Thymus (tissue), 14 donors: ENCODE data around the gene OR5H6. TPM values are rescaled to one million over a fixed set of nuclear protein-coding genes. Genes with fewer than 3 reads are reported as not detected.

Source experiments
- DNase-seq, 9 donors: peaks; one replicate each; pipeline ENCODE4 v3.0.0-alpha.2; 2013; ENCODE audit warnings: low spot score in 9 of 9, low read depth in 6 of 9, missing footprints in 1 of 9
- H3K27ac ChIP-seq, 2 donors: one replicate each; pipeline ENCODE4 v1.5.1; 2013; ENCODE audit warnings: control low read depth in 1 of 2, low read depth in 1 of 2, low read length in 1 of 2, mild to moderate bottlenecking in 1 of 2, moderate library complexity in 1 of 2
- H3K27me3 ChIP-seq, 2 donors: one replicate each; pipeline ENCODE4 v1.5.1; 2013; ENCODE audit warnings: low read length in 1 of 2; ENCODE audit not compliant: control insufficient read depth in 2 of 2, insufficient read depth in 1 of 2
- H3K36me3 ChIP-seq, 2 donors: one replicate each; pipeline ENCODE4 v1.5.1; 2013; ENCODE audit warnings: low read length in 1 of 2, mild to moderate bottlenecking in 1 of 2, moderate library complexity in 1 of 2; ENCODE audit not compliant: control insufficient read depth in 2 of 2, insufficient read depth in 2 of 2
- H3K4me1 ChIP-seq, 2 donors: one replicate each; pipeline ENCODE4 v1.5.1; 2013; ENCODE audit warnings: low read length in 2 of 2; ENCODE audit not compliant: control insufficient read depth in 2 of 2, insufficient read depth in 2 of 2
- H3K4me3 ChIP-seq, 2 donors: one replicate each; pipeline ENCODE4 v1.5.1; 2013; ENCODE audit warnings: low read length in 2 of 2, control low read depth in 1 of 2, mild to moderate bottlenecking in 1 of 2
- H3K9me3 ChIP-seq, 2 donors: one replicate each; pipeline ENCODE4 v1.5.1; 2013; ENCODE audit warnings: low read length in 1 of 2, mild to moderate bottlenecking in 1 of 2; ENCODE audit not compliant: control insufficient read depth in 2 of 2, insufficient read depth in 1 of 2
- WGBS: extraction: QIAGEN DNeasy Blood & Tissue Kit; methylation state at CpG from one replicate; pipeline ENCODE4 v1.1.7; 2013; 5-methylcytosine and 5-hydroxymethylcytosine counted together
- long read RNA-seq, 10 donors: transcript quantifications; one replicate each; lab custom pipeline, GENCODE V29; 2026
- polyA plus RNA-seq: library from polyadenylated mRNA; stranded (reverse); fragments of 200-250 nt; gene quantifications from one replicate; pipeline ENCODE4 v1.2.3, GENCODE V29; 2013
- total RNA-seq: library from RNA; stranded (reverse); fragments of 120-200 nt; gene quantifications from one replicate; pipeline ENCODE4 v1.2.4, GENCODE V29; 2013
- donor health status: healthy.

OR5H6 gene
- total RNA-seq (not detected), polyA plus RNA-seq (not detected)
- long read RNA-seq, donor 1, result 0 reads
- long read RNA-seq, donor 2, result 0 reads
- long read RNA-seq, donor 3, result 0 reads
- long read RNA-seq, donor 4, result 0 reads
- long read RNA-seq, donor 5, result 0 reads
- long read RNA-seq, donor 6, result 0 reads
- long read RNA-seq, donor 7, result 0 reads
- long read RNA-seq, donor 8, result 0 reads
- long read RNA-seq, donor 9, result 0 reads
- long read RNA-seq, donor 10, result 0 reads

DNA sequence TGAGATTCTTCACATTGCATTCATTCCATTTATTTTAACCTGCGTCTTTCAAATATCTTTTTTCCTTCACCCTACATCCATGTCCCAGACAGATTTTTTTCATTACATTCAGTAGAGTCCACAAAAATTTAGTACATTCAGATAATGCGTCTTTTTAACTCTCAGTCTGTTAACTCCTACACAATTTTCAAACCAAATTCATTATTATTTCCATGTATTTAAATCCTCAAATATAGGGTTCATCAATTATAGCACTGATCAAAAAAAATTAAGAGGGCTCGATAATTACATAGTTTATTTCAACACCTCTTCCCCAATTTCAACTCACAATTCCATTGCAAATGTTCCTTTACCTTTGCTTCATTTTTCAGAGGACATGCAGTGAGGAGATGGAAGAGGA, at the start of gene OR5H6:
Gene OR5H6, plus strand, starts transcription at position 301 of the 400 bp plus-strand sequence. Its CDS starts 89 bp downstream, at position 390.
- no peaks in the 10 kb centered on the region for H3K36me3 ChIP-seq
- 78% methylated on average over 3 of the region's 3 CpGs for WGBS
- H3K4me3 ChIP-seq, result no peak within 1 kb of the TSS
- no peak within 1 kb of the TSS for H3K27ac ChIP-seq
- H3K9me3 ChIP-seq, result no peaks in the 10 kb centered on the region
- no peaks in the 10 kb centered on the region for H3K27me3 ChIP-seq
- DNase-seq, result no peak
- H3K4me1 ChIP-seq, result no peaks in the 10 kb centered on the region

DNA sequence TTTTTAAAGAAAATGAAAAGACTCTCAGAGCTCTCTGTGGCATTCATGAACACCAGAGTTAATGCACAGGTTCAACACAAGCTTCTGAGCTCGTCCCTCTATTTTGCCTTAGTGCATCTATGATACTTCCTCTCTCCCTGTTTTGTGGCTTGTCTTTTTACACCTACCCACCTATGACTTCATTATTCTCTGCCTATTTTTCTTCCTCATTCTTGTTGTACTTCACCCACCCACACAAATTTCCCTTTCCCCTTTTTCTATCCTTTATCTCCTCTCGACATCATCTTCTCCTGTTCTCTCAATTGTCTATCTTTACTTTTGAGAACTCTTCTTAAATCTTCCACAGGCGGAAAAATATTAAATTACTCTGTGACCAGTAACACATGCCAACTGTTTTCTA, 49.0 kb upstream of the OR5H6 start:
- Histone ChIP-seq H3K4me1 (no peaks in the 10 kb centered on the region), H3K27ac (no peak overlapping the region), H3K27me3 (no peaks in the 10 kb centered on the region), H3K9me3 (no peaks in the 10 kb centered on the region), H3K36me3 (no peaks in the 10 kb centered on the region), H3K4me3 (no peak overlapping the region)
- WGBS, result 42% methylated on average over 3 of the region's 3 CpGs
- DNase-seq, result no peak

DNA sequence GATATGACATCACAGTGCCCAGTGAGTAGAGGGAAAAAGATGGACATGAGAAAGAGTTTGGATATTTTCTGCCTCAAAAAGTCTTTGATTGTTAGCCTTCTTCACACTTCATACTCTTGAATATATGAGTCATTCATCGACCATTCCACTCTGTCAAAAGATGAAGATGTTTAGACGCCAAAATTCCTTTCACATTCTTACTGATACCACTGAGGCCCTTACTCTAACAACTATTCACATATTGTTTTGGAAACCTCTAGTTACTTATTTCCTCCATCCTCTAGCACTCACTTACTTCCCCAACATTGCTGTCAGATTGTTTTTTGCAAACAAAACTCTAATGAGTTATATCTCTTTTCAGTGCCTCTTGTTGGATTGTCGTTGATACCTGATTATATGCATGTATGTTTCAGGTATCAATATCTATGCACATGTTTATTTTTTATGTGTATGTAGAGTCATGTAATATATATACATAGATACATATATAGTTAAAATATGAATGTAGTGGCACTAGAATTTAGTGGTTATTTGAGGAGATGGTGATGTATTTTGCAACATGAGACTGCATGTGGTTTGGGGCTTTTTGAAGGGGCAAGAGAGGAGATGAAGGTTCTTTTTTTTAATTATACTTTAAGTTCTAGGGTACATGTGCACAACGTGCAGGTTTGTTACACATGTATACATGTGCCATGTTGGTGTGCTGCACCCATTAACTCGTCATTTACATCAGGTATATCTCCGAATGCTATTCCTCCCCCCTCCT, 40.0 kb upstream of the OR5H6 start:
- Histone ChIP-seq H3K27ac (no peak overlapping the region), H3K27me3 (no peaks in the 10 kb centered on the region), H3K36me3 (no peaks in the 10 kb centered on the region), H3K4me1 (no peaks in the 10 kb centered on the region), H3K4me3 (no peak overlapping the region), H3K9me3 (no peaks in the 10 kb centered on the region)
- DNase-seq, result no peak
- WGBS, result 81% methylated on average over 6 of the region's 6 CpGs

DNA sequence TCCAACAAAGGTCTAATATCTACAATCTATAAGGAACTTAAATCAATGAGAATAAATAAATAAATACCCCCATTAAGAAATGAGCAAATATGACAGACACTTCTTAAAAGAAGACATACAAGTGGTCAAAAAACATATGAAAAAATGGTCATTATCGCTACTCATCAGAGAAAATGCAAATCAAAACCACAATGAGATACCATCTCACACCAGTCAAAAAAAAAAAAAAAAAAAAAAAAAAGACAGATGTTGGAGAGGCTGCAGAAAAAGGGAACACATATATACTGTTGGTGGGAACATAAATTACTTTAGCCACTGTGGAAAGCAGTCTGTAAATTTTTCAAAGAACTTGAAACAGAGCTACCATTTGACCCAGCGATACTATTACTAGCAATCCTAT, 31.6 kb upstream of the OR5H6 start:
- H3K4me3 ChIP-seq, result no peak overlapping the region
- peaks cover 0 to 3% of the 10 kb centered on the region in 2 donors for H3K9me3 ChIP-seq
- no peak for DNase-seq
- H3K27me3 ChIP-seq, result no peaks in the 10 kb centered on the region
- 13% methylated on average over 2 of the region's 2 CpGs for WGBS
- H3K27ac ChIP-seq, result no peak overlapping the region
- H3K36me3 ChIP-seq, result no peaks in the 10 kb centered on the region
- H3K4me1 ChIP-seq, result no peaks in the 10 kb centered on the region

- WGBS, result 44% methylated on average over 5 of the region's 5 CpGs
- Histone ChIP-seq H3K9me3 (peaks cover 0 to 3% of the 10 kb centered on the region in 2 donors), H3K27me3 (no peaks in the 10 kb centered on the region), H3K4me3 (no peak overlapping the region), H3K36me3 (no peaks in the 10 kb centered on the region), H3K27ac (no peak overlapping the region), H3K4me1 (no peaks in the 10 kb centered on the region)
- DNase-seq, result no peak
Measured at GRCh38 chr3:98233468-98233867, 30.6 kb upstream of the OR5H6 start.

GRCh38 chr3:98240131-98240530, 23.9 kb upstream of the OR5H6 start:
- Histone ChIP-seq H3K36me3 (no peaks in the 10 kb centered on the region), H3K27me3 (no peaks in the 10 kb centered on the region), H3K9me3 (no peaks in the 10 kb centered on the region), H3K4me1 (no peaks in the 10 kb centered on the region), H3K27ac (no peak overlapping the region), H3K4me3 (no peak overlapping the region)
- no peak for DNase-seq

- H3K4me1 ChIP-seq, result no peaks in the 10 kb centered on the region
- no peaks in the 10 kb centered on the region for H3K27me3 ChIP-seq
- no peaks in the 10 kb centered on the region for H3K36me3 ChIP-seq
- DNase-seq, result no peak
- no peak overlapping the region for H3K27ac ChIP-seq
- H3K4me3 ChIP-seq, result no peak overlapping the region
- 86% methylated on average over 1 of the region's 1 CpG for WGBS
- no peaks in the 10 kb centered on the region for H3K9me3 ChIP-seq
Measured at GRCh38 chr3:98242155-98242554, 21.9 kb upstream of the OR5H6 start.

GRCh38 chr3:98243843-98244242, 20.2 kb upstream of the OR5H6 start:
- no peak overlapping the region for H3K4me3 ChIP-seq
- WGBS, result 74% methylated on average over 7 of the region's 7 CpGs
- no peaks in the 10 kb centered on the region for H3K36me3 ChIP-seq
- no peak overlapping the region for H3K27ac ChIP-seq
- H3K27me3 ChIP-seq, result no peaks in the 10 kb centered on the region
- no peak for DNase-seq
- H3K4me1 ChIP-seq, result no peaks in the 10 kb centered on the region
- H3K9me3 ChIP-seq, result no peaks in the 10 kb centered on the region

DNA sequence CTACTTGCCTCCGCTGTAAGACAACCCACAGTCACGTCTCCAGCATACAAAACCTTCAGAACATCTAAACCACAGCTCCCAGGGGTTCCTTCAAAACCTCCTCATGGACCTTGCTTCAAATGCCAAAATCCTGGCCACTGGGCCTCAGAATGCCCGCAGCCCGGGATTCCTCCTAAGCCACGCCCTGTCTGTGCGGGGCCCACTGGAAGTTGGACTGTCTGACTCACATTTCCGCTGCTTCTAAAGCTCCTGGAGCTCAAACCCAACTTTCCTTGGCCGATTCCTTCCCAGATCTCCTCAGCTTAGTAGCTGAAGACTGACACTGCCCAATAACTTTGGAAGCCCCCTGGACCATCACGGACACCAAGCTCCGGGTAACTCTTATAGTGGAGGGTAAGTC, 17.9 kb upstream of the OR5H6 start:
- Histone ChIP-seq H3K9me3 (no peaks in the 10 kb centered on the region), H3K4me3 (no peak overlapping the region), H3K27ac (no peak overlapping the region), H3K36me3 (no peaks in the 10 kb centered on the region), H3K4me1 (no peaks in the 10 kb centered on the region), H3K27me3 (no peaks in the 10 kb centered on the region)
- 97% methylated on average over 10 of the region's 10 CpGs for WGBS
- DNase-seq, result no peak
